Measurements from ENCODE around the gene LRRC8D. TPM values are rescaled to one million over a fixed set of nuclear protein-coding genes. Genes with fewer than 3 reads are reported as not detected.

The LRRC8D gene
- total and polyA plus RNA-seq, 2 of the 4 experiments (the other 2 are of a cell fraction), result 34.1 to 35.3 TPM

DNA sequence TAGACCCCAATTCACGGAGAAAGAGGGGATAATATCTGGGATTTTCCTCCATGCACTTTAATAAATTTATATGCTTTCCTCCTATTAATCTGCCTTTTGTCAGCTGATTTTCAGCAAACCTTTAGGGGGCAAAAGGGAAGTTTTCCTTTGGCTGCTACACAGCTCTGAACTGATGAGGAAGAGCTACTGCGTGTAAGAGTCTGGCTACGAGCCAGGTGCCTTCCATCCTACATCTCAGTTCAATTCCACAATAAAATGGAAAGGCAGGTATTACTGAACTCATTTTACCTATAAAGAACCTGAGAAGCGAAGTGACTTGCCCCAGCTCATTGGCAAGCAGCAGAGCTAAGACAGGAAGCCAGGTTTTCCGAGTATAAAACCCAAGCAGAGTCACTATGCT lies 145.8 kb downstream of the LRRC8D start:
- in situ Hi-C loops (cut with MboI; ENCODE audit: low sequenced_read_pairs) (no loop called here), intact Hi-C loops (cut with micrococcal nuclease) (no loop called here), dilution Hi-C loops (cut with HindIII; ENCODE audit: low sequenced_read_pairs, unreplicated experiment) (no loop called here)
- Histone ChIP-seq H3K4me2 (ENCODE audit: low read depth, low read length) (no peak overlapping the region), H3K4me1 (ENCODE audit: control insufficient read depth, insufficient read depth, low read length) (peaks cover 4% of the 10 kb centered on the region), H3K9ac (ENCODE audit: low read depth, low read length) (no peak overlapping the region), H2BK5ac (ENCODE audit: low read depth, low read length, poor library complexity, severe bottlenecking) (no peak overlapping the region), H2AFZ (replicated peaks; ENCODE audit: low read length, poor library complexity) (no peak overlapping the region), H4K91ac (ENCODE audit: insufficient read depth, low read depth, low read length) (no peak overlapping the region), H4K5ac (ENCODE audit: low read depth, low read length) (no peak overlapping the region), H3K9me1 (ENCODE audit: insufficient read depth, low read length) (peaks cover 9% of the 10 kb centered on the region), H3K27ac (ENCODE audit: insufficient read depth, low read length) (no peak overlapping the region), H3K18ac (ENCODE audit: low read depth, low read length) (no peak overlapping the region), H3K56ac (ENCODE audit: extremely low read depth, insufficient read depth, low read length) (no peak overlapping the region), H3K27me3 (ENCODE audit: control insufficient read depth, insufficient read depth, low read length) (no peaks in the 10 kb centered on the region), H2BK20ac (ENCODE audit: low read depth, low read length) (no peak overlapping the region), H2BK15ac (ENCODE audit: low read depth, low read length) (no peak overlapping the region), H4K8ac (ENCODE audit: low read depth in 2 of 2, low read length in 2 of 2) (no peak overlapping the region), H4K20me1 (ENCODE audit: insufficient read depth, low read length) (0 out of 2 replicates have a peak, but pooled peaks cover 5% of the 10 kb centered on the region), H3K4me3 (ENCODE audit: insufficient read depth, low read depth, low read length) (no peak overlapping the region), H2AK5ac (ENCODE audit: low read depth, low read length) (no peak overlapping the region), H3K4ac (ENCODE audit: low read depth, low read length) (no peak overlapping the region), H3K23ac (ENCODE audit: low read depth, low read length) (no peak overlapping the region), H2AK9ac (replicated peaks; ENCODE audit: low read depth, low read length, poor library complexity) (no peak overlapping the region), H2BK120ac (ENCODE audit: low read depth, low read length) (no peak overlapping the region), H3K36me3 (ENCODE audit: control insufficient read depth, insufficient read depth, low read length) (no peaks in the 10 kb centered on the region), H3K79me1 (ENCODE audit: low read depth in 1 of 2, low read length in 2 of 2) (0 out of 4 replicates have a peak, but pooled peaks cover 0 to 5% of the 10 kb centered on the region in 2 experiments), H3K14ac (replicated peaks; ENCODE audit: low read depth, low read length) (no peak overlapping the region), H3K9me3 (ENCODE audit: control insufficient read depth, insufficient read depth, low read length) (peaks cover 2% of the 10 kb centered on the region; the same call in 1 of the 2 replicates)
- ChIA-PET POLR2A (ENCODE audit: unreplicated experiment) (no interaction called here), CTCF (no interaction called here)
- 80% methylated on average over 1 of the region's 5 CpGs; no CpG with 5 or more reads in 1 of the 2 experiments for WGBS, 2 experiments (ENCODE audit: extremely low coverage in 2 of 2, insufficient read length in 1 of 2)
- DNase-seq (no peak), ATAC-seq (ENCODE audit: low read depth) (no peak)
- no TSS peak for BruUV-seq (replicated peaks)
- TF ChIP-seq SMC3 (IDR thresholded peaks at IDR 0.05; ENCODE audit: low read depth, low read length) (no peak), BHLHE40 (IDR thresholded peaks at IDR 0.05; ENCODE audit: low read depth, low read length) (no peak), POLR2A (IDR thresholded peaks at IDR 0.05; ENCODE audit: low read depth, low read length) (no peak), CHD1 (IDR thresholded peaks at IDR 0.05; ENCODE audit: low read depth, low read length) (no peak), RFX5 (IDR thresholded peaks at IDR 0.05; ENCODE audit: low read depth, low read length) (no peak), RAD21 (IDR thresholded peaks at IDR 0.05; ENCODE audit: low read length) (no peak), MAZ (IDR thresholded peaks at IDR 0.05; ENCODE audit: borderline replicate concordance, low read depth, low read length) (no peak), RCOR1 (IDR thresholded peaks at IDR 0.05; ENCODE audit: insufficient replicate concordance, low read length) (no peak), CEBPB (IDR thresholded peaks at IDR 0.05; ENCODE audit: low read depth, low read length) (no peak), MXI1 (IDR thresholded peaks at IDR 0.05; ENCODE audit: borderline replicate concordance, low read depth, low read length) (no peak), ELK1 (IDR thresholded peaks at IDR 0.05; ENCODE audit: borderline replicate concordance, low read depth, low read length) (no peak), MAFK (IDR thresholded peaks at IDR 0.05; ENCODE audit: low read depth, low read length) (no peak), NFE2L2 (IDR thresholded peaks at IDR 0.05; ENCODE audit: low read depth, low read length) (no peak), USF2 (IDR thresholded peaks at IDR 0.05; ENCODE audit: low read depth, low read length) (no peak), FOS (IDR thresholded peaks at IDR 0.05; ENCODE audit: low read depth, low read length) (no peak)
- TF ChIP-seq, protein P1, sequence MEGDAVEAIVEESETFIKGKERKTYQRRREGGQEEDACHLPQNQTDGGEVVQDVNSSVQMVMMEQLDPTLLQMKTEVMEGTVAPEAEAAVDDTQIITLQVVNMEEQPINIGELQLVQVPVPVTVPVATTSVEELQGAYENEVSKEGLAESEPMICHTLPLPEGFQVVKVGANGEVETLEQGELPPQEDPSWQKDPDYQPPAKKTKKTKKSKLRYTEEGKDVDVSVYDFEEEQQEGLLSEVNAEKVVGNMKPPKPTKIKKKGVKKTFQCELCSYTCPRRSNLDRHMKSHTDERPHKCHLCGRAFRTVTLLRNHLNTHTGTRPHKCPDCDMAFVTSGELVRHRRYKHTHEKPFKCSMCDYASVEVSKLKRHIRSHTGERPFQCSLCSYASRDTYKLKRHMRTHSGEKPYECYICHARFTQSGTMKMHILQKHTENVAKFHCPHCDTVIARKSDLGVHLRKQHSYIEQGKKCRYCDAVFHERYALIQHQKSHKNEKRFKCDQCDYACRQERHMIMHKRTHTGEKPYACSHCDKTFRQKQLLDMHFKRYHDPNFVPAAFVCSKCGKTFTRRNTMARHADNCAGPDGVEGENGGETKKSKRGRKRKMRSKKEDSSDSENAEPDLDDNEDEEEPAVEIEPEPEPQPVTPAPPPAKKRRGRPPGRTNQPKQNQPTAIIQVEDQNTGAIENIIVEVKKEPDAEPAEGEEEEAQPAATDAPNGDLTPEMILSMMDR (conservative IDR thresholded peaks at IDR 0.05; ENCODE audit: low read depth, low read length), result no peak
